Liver (tissue), 9 donors: ENCODE data around the gene GTPBP1. TPM values are rescaled to one million over a fixed set of nuclear protein-coding genes. Genes with fewer than 3 reads are reported as not detected.

ENCODE experiments used
- DNase-seq: peaks from one replicate; pipeline ENCODE4 v3.0.0-alpha.2; 2017; ENCODE audit warnings: low spot score
- H3K27ac ChIP-seq, 2 donors: one replicate each; pipeline ENCODE4 v1.7.0; 2013; ENCODE audit warnings: inconsistent platforms in 2 of 2, low read length in 2 of 2, control low read depth in 1 of 2, low read depth in 1 of 2, mild to moderate bottlenecking in 1 of 2
- H3K27me3 ChIP-seq, 4 donors: one replicate each; pipeline versions ENCODE4 v1.6.1 to v1.7.0; 2013; ENCODE audit warnings: low read length in 3 of 4, inconsistent platforms in 1 of 4, mild to moderate bottlenecking in 1 of 4, moderate library complexity in 1 of 4; ENCODE audit not compliant: control insufficient read depth in 4 of 4, insufficient read depth in 4 of 4
- H3K36me3 ChIP-seq, 4 donors: one replicate each; pipeline versions ENCODE4 v1.6.1 to v1.7.0; 2013; ENCODE audit warnings: low read length in 3 of 4, mild to moderate bottlenecking in 3 of 4, low read depth in 1 of 4, moderate library complexity in 1 of 4; ENCODE audit not compliant: control insufficient read depth in 4 of 4, insufficient read depth in 3 of 4
- H3K4me1 ChIP-seq, 4 donors: one replicate each; pipeline versions ENCODE4 v1.6.1 to v1.7.0; 2013; ENCODE audit warnings: low read length in 3 of 4, mild to moderate bottlenecking in 3 of 4, moderate library complexity in 1 of 4; ENCODE audit not compliant: control insufficient read depth in 4 of 4, insufficient read depth in 4 of 4
- H3K4me3 ChIP-seq, 3 donors: one replicate each; pipeline versions ENCODE4 v1.6.1 to v1.7.0; 2013; ENCODE audit warnings: low read length in 3 of 3, control low read depth in 1 of 3, low read depth in 1 of 3, mild to moderate bottlenecking in 1 of 3
- H3K9ac ChIP-seq, 2 donors: one replicate each; pipeline ENCODE4 v1.7.0; 2013; ENCODE audit warnings: low read length in 2 of 2, mild to moderate bottlenecking in 2 of 2, moderate library complexity in 2 of 2, control low read depth in 1 of 2, low read depth in 1 of 2
- H3K9me3 ChIP-seq, 4 donors: one replicate each; pipeline versions ENCODE4 v1.6.1 to v1.7.0; 2013; ENCODE audit warnings: low read length in 3 of 4; ENCODE audit not compliant: control insufficient read depth in 4 of 4
- CTCF ChIP-seq: fragments of 150-350 bp; IDR thresholded peaks from 2 replicates; pipeline ENCODE4 v1.5.1; 2017; ENCODE audit warnings: improper control_type of control experiment, low read depth, low read length; ENCODE audit not compliant: missing input control
- EGR1 ChIP-seq, 2 donors: IDR thresholded peaks; 2 replicates each; pipeline ENCODE4 v1.6.1; 2016 to 2018; ENCODE audit warnings: antibody characterized with exemption in 2 of 2, low read depth in 2 of 2
- FOXA1 ChIP-seq: IDR thresholded peaks from 2 replicates; pipeline ENCODE4 v1.6.1; 2016; ENCODE audit warnings: antibody characterized with exemption
- FOXA2 ChIP-seq: IDR thresholded peaks from 2 replicates; pipeline ENCODE4 v1.6.1; 2016; ENCODE audit warnings: antibody characterized with exemption
- GABPA ChIP-seq, 2 donors: IDR thresholded peaks in 1 of 2; conservative IDR thresholded peaks in 1 of 2; 2 replicates each; pipeline ENCODE4 v1.6.1; 2016; ENCODE audit warnings: antibody characterized with exemption in 2 of 2, mild to moderate bottlenecking in 1 of 2, moderate library complexity in 1 of 2
- HNF4A ChIP-seq, 2 donors: conservative IDR thresholded peaks; 2 replicates each; pipeline ENCODE4 v1.6.1; 2016; ENCODE audit warnings: antibody characterized with exemption in 2 of 2, mild to moderate bottlenecking in 2 of 2
- HNF4G ChIP-seq: IDR thresholded peaks from 2 replicates; pipeline ENCODE4 v1.6.1; 2016; ENCODE audit warnings: antibody characterized with exemption
- JUND ChIP-seq, 2 donors: IDR thresholded peaks; 2 replicates each; pipeline ENCODE4 v1.6.1; 2016; ENCODE audit warnings: antibody characterized with exemption in 2 of 2
- NR2F2 ChIP-seq: IDR thresholded peaks from 2 replicates; pipeline ENCODE4 v1.6.1; 2016; ENCODE audit warnings: antibody characterized with exemption
- RAD21 ChIP-seq, 2 donors: IDR thresholded peaks; 2 replicates each; pipeline ENCODE4 v1.6.1; 2016; ENCODE audit warnings: antibody characterized with exemption in 2 of 2, mild to moderate bottlenecking in 2 of 2
- REST ChIP-seq: IDR thresholded peaks from 2 replicates; pipeline ENCODE4 v1.6.1; 2016; ENCODE audit warnings: antibody characterized with exemption, mild to moderate bottlenecking
- RXRA ChIP-seq, 2 donors: IDR thresholded peaks; 2 replicates each; pipeline ENCODE4 v1.6.1; 2017 to 2018; ENCODE audit warnings: antibody characterized with exemption in 2 of 2, mild to moderate bottlenecking in 1 of 2
- SP1 ChIP-seq: IDR thresholded peaks from 2 replicates; pipeline ENCODE4 v1.6.1; 2018; ENCODE audit warnings: antibody characterized with exemption, mild to moderate bottlenecking
- TAF1 ChIP-seq: conservative IDR thresholded peaks from 2 replicates; pipeline ENCODE4 v1.6.1; 2016; ENCODE audit warnings: antibody characterized with exemption, mild to moderate bottlenecking
- YY1 ChIP-seq: IDR thresholded peaks from 2 replicates; pipeline ENCODE4 v1.6.1; 2016; ENCODE audit warnings: antibody characterized with exemption, mild to moderate bottlenecking
- ZBTB33 ChIP-seq: IDR thresholded peaks from 2 replicates; pipeline ENCODE4 v1.6.1; 2016; ENCODE audit warnings: antibody characterized with exemption
- WGBS: extraction: QIAGEN DNeasy Blood & Tissue Kit; methylation state at CpG from one replicate; pipeline ENCODE4 v1.1.7; 2013; 5-methylcytosine and 5-hydroxymethylcytosine counted together
- polyA plus RNA-seq, 2 donors: library from polyadenylated mRNA; stranded (reverse) in 1 of 2; unstranded in 1 of 2; fragments of 200-250 nt in 1 of 2; fragments of >200 nt in 1 of 2; fragmentation: Nextera tagmentation in 1 of 2; extraction: Ambion mirVana in 1 of 2; gene quantifications; one replicate each; pipeline versions ENCODE4 v1.2.1 to v1.2.3, GENCODE V29; 2013 to 2015
- total RNA-seq, 2 donors: library from RNA; depleted of rRNA; stranded (reverse); fragments of >200 nt; gene quantifications; one replicate each; pipeline ENCODE4 v1.2.3, GENCODE V29; 2014
- TF ChIP-seq, protein P1 (sequence below): IDR thresholded peaks from 2 replicates; pipeline ENCODE4 v1.6.1; 2016; ENCODE audit warnings: antibody characterized with exemption
- TF ChIP-seq, protein P2 (sequence below): IDR thresholded peaks from 2 replicates; pipeline ENCODE4 v1.6.1; 2016; ENCODE audit warnings: antibody characterized with exemption
- donor health status: healthy.
- donor health status: healthy.
- donor health status: healthy.
- donor health status: healthy.
- donor health status: healthy.

GTPBP1 gene
- total and polyA plus RNA-seq, 4 donors = 5.3 to 56.3 (median 16.1) TPM

DNA sequence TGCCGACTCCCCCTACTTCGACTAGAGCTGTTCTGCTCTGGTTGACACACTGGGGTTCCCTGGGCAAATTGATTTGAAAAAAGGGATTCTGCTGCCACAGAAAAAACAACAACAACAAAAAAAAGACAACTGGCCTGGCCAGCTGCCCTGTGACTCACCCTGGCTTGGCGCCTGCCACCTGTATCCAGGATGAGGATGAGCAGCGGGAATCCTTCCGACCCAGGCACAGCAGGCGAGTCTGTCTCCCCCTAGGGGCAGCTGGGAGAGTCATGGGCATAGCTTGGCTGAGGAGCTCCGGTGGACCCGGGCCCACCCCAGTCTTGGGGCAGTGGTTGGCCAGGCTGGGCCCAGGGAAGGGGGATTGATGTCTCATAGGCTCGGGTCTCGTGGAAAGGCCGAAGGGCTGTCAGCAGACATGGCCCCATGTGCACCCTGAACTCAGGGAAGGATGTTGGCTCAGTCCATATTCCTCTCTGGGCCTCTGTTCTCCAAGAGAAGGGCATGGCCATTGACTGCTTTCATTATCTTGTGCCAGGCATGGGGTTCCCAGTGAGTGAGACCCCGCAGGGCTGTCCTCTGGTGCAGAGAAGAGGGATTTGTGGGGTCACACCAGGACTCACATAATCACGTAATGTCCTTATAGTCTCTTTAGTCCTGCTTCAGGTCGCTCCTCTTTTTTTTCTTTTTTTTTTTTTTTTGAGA is 60.5 kb downstream of the GTPBP1 start:
- no peaks in the 10 kb centered on the region for H3K27me3 ChIP-seq
- 42% methylated on average over 14 of the region's 14 CpGs for WGBS
- no peaks in the 10 kb centered on the region for H3K36me3 ChIP-seq
- peaks cover 0 to 6% (median 0%) of the 10 kb centered on the region in 4 donors for H3K4me1 ChIP-seq
- TF ChIP-seq NR2F2 (no peak), ZBTB33 (no peak), FOXA1 (no peak), RAD21 (IDR thresholded peaks at IDR 0.05) (peak; percentile 90 to 93), HNF4G (no peak), REST (no peak), CTCF (peak; percentile 85), FOXA2 (no peak), GABPA (IDR thresholded peaks at IDR 0.05 in 1 of 2, conservative IDR thresholded peaks at IDR 0.05 in 1 of 2) (peak in 1 of 2 donors; percentile 57), JUND (IDR thresholded peaks at IDR 0.05) (peak; percentile 95 to 96), HNF4A (conservative IDR thresholded peaks at IDR 0.05) (no peak), TAF1 (no peak), RXRA (IDR thresholded peaks at IDR 0.05) (peak in 1 of 2 donors; percentile 48), SP1 (no peak), YY1 (no peak), EGR1 (IDR thresholded peaks at IDR 0.05; ENCODE audit: low read depth in 2 of 2) (no peak)
- TF ChIP-seq, protein P1, sequence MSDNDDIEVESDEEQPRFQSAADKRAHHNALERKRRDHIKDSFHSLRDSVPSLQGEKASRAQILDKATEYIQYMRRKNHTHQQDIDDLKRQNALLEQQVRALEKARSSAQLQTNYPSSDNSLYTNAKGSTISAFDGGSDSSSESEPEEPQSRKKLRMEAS = no peak
- TF ChIP-seq, protein P2, sequence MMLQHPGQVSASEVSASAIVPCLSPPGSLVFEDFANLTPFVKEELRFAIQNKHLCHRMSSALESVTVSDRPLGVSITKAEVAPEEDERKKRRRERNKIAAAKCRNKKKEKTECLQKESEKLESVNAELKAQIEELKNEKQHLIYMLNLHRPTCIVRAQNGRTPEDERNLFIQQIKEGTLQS = peak; percentile 64
- no peak overlapping the region for H3K4me3 ChIP-seq
- H3K9me3 ChIP-seq = no peaks in the 10 kb centered on the region
- no peak overlapping the region for H3K9ac ChIP-seq
- DNase-seq = peak; percentile 58
- peak overlapping the region in 1 of 2 donors; percentile 17 for H3K27ac ChIP-seq
